ENCODE data around the gene TRIM41.

Gene TRIM41

DNA sequence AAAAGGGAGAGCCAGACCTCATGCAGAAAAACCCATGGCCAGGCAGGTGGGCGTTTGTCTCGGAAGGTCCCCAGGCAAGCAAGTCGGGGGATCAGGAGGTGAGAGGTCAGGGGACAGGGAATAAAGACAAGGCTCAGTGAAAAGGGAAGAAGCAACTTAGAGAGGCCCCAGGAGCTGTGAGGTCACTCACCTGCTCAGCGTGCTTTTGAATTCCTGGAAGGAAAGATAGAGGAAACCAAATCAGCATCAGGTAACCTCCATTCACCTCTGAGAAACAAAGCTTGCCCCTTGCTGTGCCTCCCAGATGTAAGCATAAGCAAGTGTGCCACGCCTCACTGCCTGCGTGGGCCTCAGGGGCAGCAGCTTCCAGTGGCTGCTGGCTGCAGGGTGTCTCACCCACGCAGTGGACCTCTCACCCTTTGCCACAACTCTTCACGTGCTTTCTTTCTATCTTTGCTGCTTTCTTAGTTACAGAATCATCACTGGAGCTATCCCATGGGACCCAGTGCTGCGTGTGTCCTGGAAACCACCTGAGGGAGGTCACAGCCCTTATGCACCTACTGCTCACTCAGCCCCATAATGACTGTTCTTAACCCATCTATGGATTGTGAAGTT, 24.1 kb upstream of the TRIM41 start:
- TF ChIP-seq, protein P1, sequence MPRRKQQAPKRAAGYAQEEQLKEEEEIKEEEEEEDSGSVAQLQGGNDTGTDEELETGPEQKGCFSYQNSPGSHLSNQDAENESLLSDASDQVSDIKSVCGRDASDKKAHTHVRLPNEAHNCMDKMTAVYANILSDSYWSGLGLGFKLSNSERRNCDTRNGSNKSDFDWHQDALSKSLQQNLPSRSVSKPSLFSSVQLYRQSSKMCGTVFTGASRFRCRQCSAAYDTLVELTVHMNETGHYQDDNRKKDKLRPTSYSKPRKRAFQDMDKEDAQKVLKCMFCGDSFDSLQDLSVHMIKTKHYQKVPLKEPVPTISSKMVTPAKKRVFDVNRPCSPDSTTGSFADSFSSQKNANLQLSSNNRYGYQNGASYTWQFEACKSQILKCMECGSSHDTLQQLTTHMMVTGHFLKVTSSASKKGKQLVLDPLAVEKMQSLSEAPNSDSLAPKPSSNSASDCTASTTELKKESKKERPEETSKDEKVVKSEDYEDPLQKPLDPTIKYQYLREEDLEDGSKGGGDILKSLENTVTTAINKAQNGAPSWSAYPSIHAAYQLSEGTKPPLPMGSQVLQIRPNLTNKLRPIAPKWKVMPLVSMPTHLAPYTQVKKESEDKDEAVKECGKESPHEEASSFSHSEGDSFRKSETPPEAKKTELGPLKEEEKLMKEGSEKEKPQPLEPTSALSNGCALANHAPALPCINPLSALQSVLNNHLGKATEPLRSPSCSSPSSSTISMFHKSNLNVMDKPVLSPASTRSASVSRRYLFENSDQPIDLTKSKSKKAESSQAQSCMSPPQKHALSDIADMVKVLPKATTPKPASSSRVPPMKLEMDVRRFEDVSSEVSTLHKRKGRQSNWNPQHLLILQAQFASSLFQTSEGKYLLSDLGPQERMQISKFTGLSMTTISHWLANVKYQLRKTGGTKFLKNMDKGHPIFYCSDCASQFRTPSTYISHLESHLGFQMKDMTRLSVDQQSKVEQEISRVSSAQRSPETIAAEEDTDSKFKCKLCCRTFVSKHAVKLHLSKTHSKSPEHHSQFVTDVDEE (CRISPR knock-in tag; IDR thresholded peaks at IDR 0.05): no peak
- TF ChIP-seq GLIS3 (CRISPR knock-in tag; IDR thresholded peaks at IDR 0.05) (no peak), ARNTL (CRISPR knock-in tag; IDR thresholded peaks at IDR 0.05; ENCODE audit: borderline replicate concordance, low read depth) (no peak), CSDC2 (CRISPR knock-in tag; IDR thresholded peaks at IDR 0.05) (no peak)
- ATAC-seq: no peak

DNA sequence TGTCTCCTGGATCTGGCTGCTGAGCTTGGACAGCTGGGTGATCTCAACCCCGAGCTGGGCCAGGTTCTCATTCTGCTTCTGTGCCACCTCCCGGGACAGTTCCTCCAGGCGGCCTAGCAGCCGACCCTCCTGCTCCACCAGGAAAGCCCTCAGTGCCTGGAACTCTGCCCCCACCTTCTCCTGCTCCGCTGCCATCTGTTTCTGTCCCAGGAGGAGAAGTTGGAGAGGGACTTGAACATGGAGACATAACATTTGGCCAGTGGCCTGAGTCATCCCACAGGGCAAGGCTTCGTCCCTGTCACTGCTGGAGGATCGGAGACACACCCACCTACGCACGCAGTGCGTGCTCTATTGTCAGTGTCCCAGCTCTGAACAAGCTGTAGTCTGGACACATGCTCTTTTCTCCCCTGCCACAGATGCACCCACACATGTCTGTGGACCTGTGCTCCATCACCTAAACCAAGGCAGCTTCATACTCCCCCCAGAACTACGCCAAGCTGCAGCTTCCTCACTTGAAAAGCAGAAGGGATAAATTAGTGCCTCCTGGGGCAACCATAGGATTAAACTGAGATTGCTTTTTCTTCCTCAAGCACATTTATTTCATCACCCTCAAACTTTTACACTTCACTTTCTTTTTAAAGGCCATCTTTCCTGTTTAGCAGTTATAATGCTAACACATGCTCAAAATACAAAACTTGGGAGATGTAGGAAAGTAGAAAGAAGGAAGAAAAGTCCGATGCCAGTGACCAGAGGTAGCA, 23.0 kb upstream of the TRIM41 start:
- ATAC-seq: no peak
- TF ChIP-seq BACH2 (CRISPR knock-in tag; IDR thresholded peaks at IDR 0.05; ENCODE audit: borderline replicate concordance): no peak
- no peak for TF ChIP-seq CSDC2 (CRISPR knock-in tag; IDR thresholded peaks at IDR 0.05)
- no peak for TF ChIP-seq PPARA (CRISPR knock-in tag; IDR thresholded peaks at IDR 0.05; ENCODE audit: borderline replicate concordance)
- TF ChIP-seq ISL1 (CRISPR knock-in tag; IDR thresholded peaks at IDR 0.05): no peak
- TF ChIP-seq ZNF8 (CRISPR knock-in tag; IDR thresholded peaks at IDR 0.05): no peak
- no peak for TF ChIP-seq ARNTL (CRISPR knock-in tag; IDR thresholded peaks at IDR 0.05; ENCODE audit: borderline replicate concordance, low read depth)

DNA sequence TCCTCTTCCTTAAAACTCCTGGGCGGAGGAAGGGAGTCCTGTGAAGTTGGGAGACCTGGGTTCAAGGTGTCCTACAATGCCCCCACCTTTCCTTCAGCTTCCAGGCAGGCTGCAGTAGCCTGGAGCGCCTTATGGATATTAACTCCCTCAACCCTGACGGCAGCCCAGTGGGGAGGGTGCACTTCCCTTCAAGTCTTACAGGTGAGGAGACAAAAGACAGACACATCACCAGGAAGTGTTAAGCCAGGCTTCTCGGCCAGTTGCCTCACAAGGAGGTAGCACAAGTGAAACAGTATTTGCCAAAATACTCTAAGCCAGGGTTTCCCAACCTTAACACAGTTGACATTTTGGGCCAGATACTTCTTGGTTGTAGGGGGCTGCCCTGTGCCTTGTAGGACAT, 22.3 kb upstream of the TRIM41 start:
- no peak for TF ChIP-seq OSR1 (CRISPR knock-in tag; IDR thresholded peaks at IDR 0.05)
- TF ChIP-seq, protein P2, sequence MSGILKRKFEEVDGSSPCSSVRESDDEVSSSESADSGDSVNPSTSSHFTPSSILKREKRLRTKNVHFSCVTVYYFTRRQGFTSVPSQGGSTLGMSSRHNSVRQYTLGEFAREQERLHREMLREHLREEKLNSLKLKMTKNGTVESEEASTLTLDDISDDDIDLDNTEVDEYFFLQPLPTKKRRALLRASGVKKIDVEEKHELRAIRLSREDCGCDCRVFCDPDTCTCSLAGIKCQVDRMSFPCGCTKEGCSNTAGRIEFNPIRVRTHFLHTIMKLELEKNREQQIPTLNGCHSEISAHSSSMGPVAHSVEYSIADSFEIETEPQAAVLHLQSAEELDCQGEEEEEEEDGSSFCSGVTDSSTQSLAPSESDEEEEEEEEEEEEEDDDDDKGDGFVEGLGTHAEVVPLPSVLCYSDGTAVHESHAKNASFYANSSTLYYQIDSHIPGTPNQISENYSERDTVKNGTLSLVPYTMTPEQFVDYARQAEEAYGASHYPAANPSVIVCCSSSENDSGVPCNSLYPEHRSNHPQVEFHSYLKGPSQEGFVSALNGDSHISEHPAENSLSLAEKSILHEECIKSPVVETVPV (CRISPR knock-in tag; IDR thresholded peaks at IDR 0.05): no peak
- TF ChIP-seq RARB (CRISPR knock-in tag; IDR thresholded peaks at IDR 0.05): no peak
- no peak for TF ChIP-seq ZNF565 (CRISPR knock-in tag; conservative IDR thresholded peaks at IDR 0.05; ENCODE audit: low read depth)
- no peak for TF ChIP-seq ZNF8 (CRISPR knock-in tag; IDR thresholded peaks at IDR 0.05)
- TF ChIP-seq, protein P3, sequence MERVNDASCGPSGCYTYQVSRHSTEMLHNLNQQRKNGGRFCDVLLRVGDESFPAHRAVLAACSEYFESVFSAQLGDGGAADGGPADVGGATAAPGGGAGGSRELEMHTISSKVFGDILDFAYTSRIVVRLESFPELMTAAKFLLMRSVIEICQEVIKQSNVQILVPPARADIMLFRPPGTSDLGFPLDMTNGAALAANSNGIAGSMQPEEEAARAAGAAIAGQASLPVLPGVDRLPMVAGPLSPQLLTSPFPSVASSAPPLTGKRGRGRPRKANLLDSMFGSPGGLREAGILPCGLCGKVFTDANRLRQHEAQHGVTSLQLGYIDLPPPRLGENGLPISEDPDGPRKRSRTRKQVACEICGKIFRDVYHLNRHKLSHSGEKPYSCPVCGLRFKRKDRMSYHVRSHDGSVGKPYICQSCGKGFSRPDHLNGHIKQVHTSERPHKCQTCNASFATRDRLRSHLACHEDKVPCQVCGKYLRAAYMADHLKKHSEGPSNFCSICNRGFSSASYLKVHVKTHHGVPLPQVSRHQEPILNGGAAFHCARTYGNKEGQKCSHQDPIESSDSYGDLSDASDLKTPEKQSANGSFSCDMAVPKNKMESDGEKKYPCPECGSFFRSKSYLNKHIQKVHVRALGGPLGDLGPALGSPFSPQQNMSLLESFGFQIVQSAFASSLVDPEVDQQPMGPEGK (CRISPR knock-in tag; IDR thresholded peaks at IDR 0.05; ENCODE audit: borderline replicate concordance): no peak
- TF ChIP-seq ZFP30 (CRISPR knock-in tag; IDR thresholded peaks at IDR 0.05): no peak
- TF ChIP-seq ZFP3 (CRISPR knock-in tag; IDR thresholded peaks at IDR 0.05): no peak
- TF ChIP-seq SNAI2 (CRISPR knock-in tag; IDR thresholded peaks at IDR 0.05): no peak
- no peak for TF ChIP-seq ZC3H10 (CRISPR knock-in tag; IDR thresholded peaks at IDR 0.05)
- ATAC-seq: no peak

DNA sequence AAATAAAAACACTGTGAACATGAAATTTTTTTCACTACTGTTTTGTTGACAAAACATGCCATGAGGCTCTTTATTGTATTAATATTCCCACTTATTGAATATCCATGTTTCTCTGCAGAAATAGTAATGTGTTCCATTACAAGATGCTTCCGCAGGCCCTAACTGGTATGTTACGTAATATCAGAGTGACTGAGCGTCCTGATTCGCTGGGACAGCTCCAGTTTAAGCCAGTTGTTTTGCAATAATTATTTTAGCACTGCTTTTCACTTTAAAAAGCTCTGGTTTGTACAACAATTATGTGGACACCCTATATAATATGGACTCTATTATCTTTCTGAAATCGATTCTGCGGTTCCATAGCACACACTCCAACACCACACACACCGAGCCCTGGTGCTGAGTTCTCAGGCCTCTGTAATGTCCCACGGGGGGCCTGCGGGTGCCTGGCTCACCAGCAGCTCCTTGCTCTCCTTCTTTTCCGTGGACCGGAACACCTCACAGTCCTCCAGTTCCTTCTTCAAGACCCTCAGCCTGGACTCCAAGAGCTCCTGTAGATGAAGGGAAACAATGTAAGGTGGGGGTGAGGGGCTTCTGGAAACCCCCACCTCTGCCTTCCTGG, 19.9 kb upstream of the TRIM41 start:
- ATAC-seq: no peak
- TF ChIP-seq TOX (CRISPR knock-in tag; IDR thresholded peaks at IDR 0.05; ENCODE audit: borderline replicate concordance) (no peak), ZNF8 (CRISPR knock-in tag; IDR thresholded peaks at IDR 0.05) (no peak), RARB (CRISPR knock-in tag; IDR thresholded peaks at IDR 0.05) (no peak), GLIS3 (CRISPR knock-in tag; IDR thresholded peaks at IDR 0.05) (no peak), ZNF70 (CRISPR knock-in tag; IDR thresholded peaks at IDR 0.05) (no peak), ISL1 (CRISPR knock-in tag; IDR thresholded peaks at IDR 0.05) (no peak), BACH2 (CRISPR knock-in tag; IDR thresholded peaks at IDR 0.05; ENCODE audit: borderline replicate concordance) (no peak), PPARA (CRISPR knock-in tag; IDR thresholded peaks at IDR 0.05; ENCODE audit: borderline replicate concordance) (no peak), OSR1 (CRISPR knock-in tag; IDR thresholded peaks at IDR 0.05) (no peak)
- TF ChIP-seq, protein P4, sequence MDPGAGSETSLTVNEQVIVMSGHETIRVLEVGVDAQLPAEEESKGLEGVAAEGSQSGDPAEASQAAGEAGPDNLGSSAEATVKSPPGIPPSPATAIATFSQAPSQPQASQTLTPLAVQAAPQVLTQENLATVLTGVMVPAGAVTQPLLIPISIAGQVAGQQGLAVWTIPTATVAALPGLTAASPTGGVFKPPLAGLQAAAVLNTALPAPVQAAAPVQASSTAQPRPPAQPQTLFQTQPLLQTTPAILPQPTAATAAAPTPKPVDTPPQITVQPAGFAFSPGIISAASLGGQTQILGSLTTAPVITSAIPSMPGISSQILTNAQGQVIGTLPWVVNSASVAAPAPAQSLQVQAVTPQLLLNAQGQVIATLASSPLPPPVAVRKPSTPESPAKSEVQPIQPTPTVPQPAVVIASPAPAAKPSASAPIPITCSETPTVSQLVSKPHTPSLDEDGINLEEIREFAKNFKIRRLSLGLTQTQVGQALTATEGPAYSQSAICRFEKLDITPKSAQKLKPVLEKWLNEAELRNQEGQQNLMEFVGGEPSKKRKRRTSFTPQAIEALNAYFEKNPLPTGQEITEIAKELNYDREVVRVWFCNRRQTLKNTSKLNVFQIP (CRISPR knock-in tag; IDR thresholded peaks at IDR 0.05; ENCODE audit: borderline replicate concordance, low read depth): no peak
- TF ChIP-seq, protein P1 (CRISPR knock-in tag; IDR thresholded peaks at IDR 0.05): no peak

Data from SK-N-SH treated with all-trans-retinoic acid at 6 μM for 48 hours (cell line).